K562 (cell line): Measurements from ENCODE around the gene LBHD2. TPM values are rescaled to one million over a fixed set of nuclear protein-coding genes. Genes with fewer than 3 reads are reported as not detected.

Experiments used
- CBFA2T3 ChIP-seq: fragments of 450-650 bp; IDR thresholded peaks from 2 replicates; pipeline ENCODE4 v1.6.1; 2017
- FOXJ2 ChIP-seq: fragments of 200-800 bp; sonication (Bioruptor generic); IDR thresholded peaks from 2 replicates; pipeline ENCODE4 v1.6.1; 2016; ENCODE audit warnings: missing genetic modification characterization, missing compliant biosample characterization
- SMARCA4 ChIP-seq: fragments of 450-650 bp; IDR thresholded peaks from 2 replicates; pipeline ENCODE4 v1.6.1; 2016
- TBL1XR1 ChIP-seq, 2 experiments: IDR thresholded peaks; 2 replicates each; pipeline ENCODE4 v1.6.1; 2012; ENCODE audit warnings: improper control_type of control experiment in 2 of 2, low read length in 2 of 2, mild to moderate bottlenecking in 1 of 2
- ZBTB40 ChIP-seq, 2 experiments: fragments of 450-650 bp in 1 of 2; sonication (generic) in 1 of 2; formaldehyde crosslinking in 1 of 2; IDR thresholded peaks; 2 replicates each; pipeline versions ENCODE4 v1.7.1 to v1.9.0; 2016 to 2022; ENCODE audit warnings: inconsistent platforms in 1 of 2, mild to moderate bottlenecking in 1 of 2, missing genetic modification reagents in 1 of 2
- polyA plus RNA-seq, 8 experiments: library from polyadenylated mRNA; depleted of rRNA in 4 of 8; stranded (reverse) in 5 of 8; unstranded in 3 of 8; fragments of >200 nt; fragmentation: Nextera tagmentation in 2 of 8; fragmentation: Illumina TruSeq in 1 of 8; extraction: Ambion mirVana in 2 of 8; extraction: Trizol in 1 of 8; gene quantifications; 2 replicates each; pipeline versions ENCODE4 v1.2.1 to v1.2.3, GENCODE V29; 2011 to 2014; ENCODE audit warnings: inconsistent platforms in 1 of 8, missing spikeins in 1 of 8
- total RNA-seq, 7 experiments: library from RNA; depleted of rRNA in 6 of 7; stranded (reverse); fragments of >200 nt in 6 of 7; fragmentation: Illumina TruSeq in 2 of 7; extraction: Trizol in 2 of 7; gene quantifications; 2 replicates each; pipeline versions ENCODE4 v1.2.1 to v1.2.3, GENCODE V29; 2011 to 2021; ENCODE audit warnings: low replicate concordance in 1 of 7
- TF ChIP-seq, protein P1 (sequence below): sonication (generic); formaldehyde crosslinking; IDR thresholded peaks from 2 replicates; pipeline ENCODE4 v1.8.0; 2022; ENCODE audit warnings: mild to moderate bottlenecking, missing genetic modification reagents
- TF ChIP-seq, protein P2 (sequence below), 2 experiments: fragments of 450-650 bp; formaldehyde crosslinking in 1 of 2; IDR thresholded peaks; 2 replicates each; pipeline versions ENCODE4 v1.4.0 to v1.6.1; 2014 to 2020; ENCODE audit warnings: mild to moderate bottlenecking in 2 of 2, borderline replicate concordance in 1 of 2, low read depth in 1 of 2

The LBHD2 gene
- total and polyA plus RNA-seq, 9 of the 15 experiments (the other 6 are each of a cell fraction or from before 2014, with no cell fraction given) = not detected

DNA sequence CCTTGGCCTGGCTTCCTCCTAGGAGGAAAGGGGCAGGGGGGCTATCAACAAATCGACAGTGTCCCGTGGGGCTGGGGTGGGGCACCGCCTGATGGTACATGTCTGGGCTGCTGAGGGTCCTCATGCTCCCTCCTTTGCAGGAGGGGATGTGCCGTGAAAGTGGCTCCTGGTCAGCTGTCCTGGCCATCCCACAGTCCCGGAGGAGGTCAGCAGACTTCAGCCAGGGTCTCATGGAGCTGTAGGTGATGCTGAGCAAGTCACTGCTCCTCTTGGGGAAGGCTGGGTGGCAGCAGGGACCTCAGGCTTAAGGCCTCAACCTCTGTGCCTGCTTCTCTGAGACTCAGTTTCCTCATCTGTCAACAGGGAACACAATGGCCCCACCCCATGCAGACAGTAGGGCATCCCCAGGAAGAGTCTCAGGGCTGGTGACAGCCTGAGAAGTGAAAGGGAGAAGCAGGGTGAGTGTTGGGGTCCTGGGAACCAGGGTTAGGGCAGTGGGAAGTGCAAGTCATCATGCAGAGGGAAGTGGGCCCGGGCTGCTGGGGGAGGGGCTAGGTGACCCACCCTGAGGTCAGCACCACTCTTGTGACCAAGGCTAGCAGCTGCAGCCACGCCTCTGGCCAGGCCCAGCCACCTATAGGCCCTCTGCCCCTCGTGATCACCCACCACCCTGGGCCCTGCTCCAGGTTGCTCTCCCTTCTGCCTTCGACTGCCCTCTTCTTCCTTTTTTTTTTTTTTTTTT is 34.8 kb downstream of the LBHD2 start (continued):
- no peak for TF ChIP-seq ZBTB40 (IDR thresholded peaks at IDR 0.05)
- no peak for TF ChIP-seq ZBTB40 (CRISPR knock-in tag; IDR thresholded peaks at IDR 0.05)
- TF ChIP-seq FOXJ2 (tag) = no peak
- TF ChIP-seq, protein P1, sequence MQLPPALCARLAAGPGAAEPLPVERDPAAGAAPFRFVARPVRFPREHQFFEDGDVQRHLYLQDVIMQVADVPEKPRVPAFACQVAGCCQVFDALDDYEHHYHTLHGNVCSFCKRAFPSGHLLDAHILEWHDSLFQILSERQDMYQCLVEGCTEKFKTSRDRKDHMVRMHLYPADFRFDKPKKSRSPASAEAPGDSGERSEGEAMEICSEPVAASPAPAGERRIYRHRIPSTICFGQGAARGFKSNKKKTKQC (CRISPR knock-in tag) = no peak
- peak; percentile 71 for TF ChIP-seq SMARCA4
- peak in 1 of 2 experiments; percentile 26; a peak in 1 of 4 replicates for TF ChIP-seq TBL1XR1 (IDR thresholded peaks at IDR 0.05; ENCODE audit: low read length in 2 of 2)
- TF ChIP-seq, protein P2, sequence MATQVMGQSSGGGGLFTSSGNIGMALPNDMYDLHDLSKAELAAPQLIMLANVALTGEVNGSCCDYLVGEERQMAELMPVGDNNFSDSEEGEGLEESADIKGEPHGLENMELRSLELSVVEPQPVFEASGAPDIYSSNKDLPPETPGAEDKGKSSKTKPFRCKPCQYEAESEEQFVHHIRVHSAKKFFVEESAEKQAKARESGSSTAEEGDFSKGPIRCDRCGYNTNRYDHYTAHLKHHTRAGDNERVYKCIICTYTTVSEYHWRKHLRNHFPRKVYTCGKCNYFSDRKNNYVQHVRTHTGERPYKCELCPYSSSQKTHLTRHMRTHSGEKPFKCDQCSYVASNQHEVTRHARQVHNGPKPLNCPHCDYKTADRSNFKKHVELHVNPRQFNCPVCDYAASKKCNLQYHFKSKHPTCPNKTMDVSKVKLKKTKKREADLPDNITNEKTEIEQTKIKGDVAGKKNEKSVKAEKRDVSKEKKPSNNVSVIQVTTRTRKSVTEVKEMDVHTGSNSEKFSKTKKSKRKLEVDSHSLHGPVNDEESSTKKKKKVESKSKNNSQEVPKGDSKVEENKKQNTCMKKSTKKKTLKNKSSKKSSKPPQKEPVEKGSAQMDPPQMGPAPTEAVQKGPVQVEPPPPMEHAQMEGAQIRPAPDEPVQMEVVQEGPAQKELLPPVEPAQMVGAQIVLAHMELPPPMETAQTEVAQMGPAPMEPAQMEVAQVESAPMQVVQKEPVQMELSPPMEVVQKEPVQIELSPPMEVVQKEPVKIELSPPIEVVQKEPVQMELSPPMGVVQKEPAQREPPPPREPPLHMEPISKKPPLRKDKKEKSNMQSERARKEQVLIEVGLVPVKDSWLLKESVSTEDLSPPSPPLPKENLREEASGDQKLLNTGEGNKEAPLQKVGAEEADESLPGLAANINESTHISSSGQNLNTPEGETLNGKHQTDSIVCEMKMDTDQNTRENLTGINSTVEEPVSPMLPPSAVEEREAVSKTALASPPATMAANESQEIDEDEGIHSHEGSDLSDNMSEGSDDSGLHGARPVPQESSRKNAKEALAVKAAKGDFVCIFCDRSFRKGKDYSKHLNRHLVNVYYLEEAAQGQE (IDR thresholded peaks at IDR 0.05; ENCODE audit: borderline replicate concordance) = 0 out of 2 replicates have a peak, but pooled peaks have one; percentile 36
- TF ChIP-seq, protein P2 (CRISPR knock-in tag; IDR thresholded peaks at IDR 0.05; ENCODE audit: low read depth) = no peak
- TF ChIP-seq CBFA2T3 = peak; percentile 27; the same call in 1 of the 2 replicates
